Ishikawa (cell line): Measurements from ENCODE around the gene TMEM266.

Source experiments
- CEBPB ChIP-seq: IDR thresholded peaks from 2 replicates; pipeline ENCODE4 v1.6.1; 2012
- CREB1 ChIP-seq: IDR thresholded peaks from 2 replicates; pipeline ENCODE4 v1.6.1; 2012; ENCODE audit warnings: low read depth
- EGR1 ChIP-seq: IDR thresholded peaks from 2 replicates; pipeline ENCODE4 v1.6.1; 2012
- EP300 ChIP-seq: IDR thresholded peaks from 2 replicates; pipeline ENCODE4 v1.6.1; 2012; ENCODE audit warnings: borderline replicate concordance
- FOXM1 ChIP-seq: IDR thresholded peaks from 2 replicates; pipeline ENCODE4 v1.6.1; 2012; ENCODE audit warnings: low read depth, borderline replicate concordance
- NFIC ChIP-seq: IDR thresholded peaks from 2 replicates; pipeline ENCODE4 v1.6.1; 2012
- RAD21 ChIP-seq: IDR thresholded peaks from 2 replicates; pipeline ENCODE4 v1.6.1; 2012; ENCODE audit warnings: low read depth
- TCF12 ChIP-seq: IDR thresholded peaks from 2 replicates; pipeline ENCODE4 v1.6.1; 2012; ENCODE audit warnings: low read depth
- TEAD4 ChIP-seq: IDR thresholded peaks from 2 replicates; pipeline ENCODE4 v1.6.1; 2012
- YY1 ChIP-seq: IDR thresholded peaks from 2 replicates; pipeline ENCODE4 v1.6.1; 2012; ENCODE audit warnings: low read depth
- ZBTB7A ChIP-seq: IDR thresholded peaks from 2 replicates; pipeline ENCODE4 v1.6.1; 2012; ENCODE audit warnings: low read depth
- TF ChIP-seq, protein P1 (sequence below): IDR thresholded peaks from 2 replicates; pipeline ENCODE4 v1.6.1; 2012
- TF ChIP-seq, protein P2 (sequence below): IDR thresholded peaks from 2 replicates; pipeline ENCODE4 v1.6.1; 2012; ENCODE audit warnings: low read depth, mild to moderate bottlenecking
- TF ChIP-seq, protein P3 (sequence below): IDR thresholded peaks from 2 replicates; pipeline ENCODE4 v1.6.1; 2012

Gene TMEM266

DNA sequence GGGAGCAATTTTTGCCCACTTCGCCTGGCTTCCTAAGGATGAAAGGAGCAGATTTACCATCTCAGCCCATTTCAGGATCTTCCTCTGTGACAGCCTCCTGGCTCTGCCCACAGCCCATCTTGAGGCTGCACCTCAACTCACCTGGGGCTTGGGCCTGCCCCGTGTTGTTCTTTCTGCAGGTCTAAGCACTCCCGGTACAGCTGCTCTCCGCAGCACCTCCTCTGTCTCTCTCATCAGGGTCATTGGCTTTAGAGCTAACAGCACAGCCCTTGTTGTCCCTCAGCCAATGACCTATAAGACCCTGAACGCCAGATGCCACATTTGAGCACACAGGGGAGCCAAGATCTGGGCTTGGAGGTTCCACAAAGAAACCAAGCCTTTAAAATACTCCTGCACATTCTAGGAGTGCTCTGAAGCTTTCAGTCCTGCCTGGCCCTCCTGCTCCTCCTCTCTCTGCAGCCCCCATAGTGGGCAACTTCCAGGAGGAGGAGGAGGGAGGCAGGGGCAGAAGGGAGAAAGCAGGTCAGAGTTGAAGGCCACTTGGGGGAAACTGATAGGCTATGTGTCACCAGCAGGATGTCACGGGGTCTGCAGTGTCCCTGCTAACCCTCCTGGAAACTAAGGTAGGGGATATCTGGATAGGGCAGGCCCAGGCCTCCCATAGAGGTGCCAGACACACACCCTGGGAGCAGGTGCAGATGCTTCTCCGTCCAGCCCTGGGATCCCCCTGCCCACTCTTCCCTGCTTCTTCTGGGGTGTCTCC, 135.9 kb downstream of the TMEM266 start:
- TF ChIP-seq, protein P1, sequence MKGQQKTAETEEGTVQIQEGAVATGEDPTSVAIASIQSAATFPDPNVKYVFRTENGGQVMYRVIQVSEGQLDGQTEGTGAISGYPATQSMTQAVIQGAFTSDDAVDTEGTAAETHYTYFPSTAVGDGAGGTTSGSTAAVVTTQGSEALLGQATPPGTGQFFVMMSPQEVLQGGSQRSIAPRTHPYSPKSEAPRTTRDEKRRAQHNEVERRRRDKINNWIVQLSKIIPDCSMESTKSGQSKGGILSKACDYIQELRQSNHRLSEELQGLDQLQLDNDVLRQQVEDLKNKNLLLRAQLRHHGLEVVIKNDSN = no peak
- no peak for TF ChIP-seq EGR1
- TF ChIP-seq, protein P2, sequence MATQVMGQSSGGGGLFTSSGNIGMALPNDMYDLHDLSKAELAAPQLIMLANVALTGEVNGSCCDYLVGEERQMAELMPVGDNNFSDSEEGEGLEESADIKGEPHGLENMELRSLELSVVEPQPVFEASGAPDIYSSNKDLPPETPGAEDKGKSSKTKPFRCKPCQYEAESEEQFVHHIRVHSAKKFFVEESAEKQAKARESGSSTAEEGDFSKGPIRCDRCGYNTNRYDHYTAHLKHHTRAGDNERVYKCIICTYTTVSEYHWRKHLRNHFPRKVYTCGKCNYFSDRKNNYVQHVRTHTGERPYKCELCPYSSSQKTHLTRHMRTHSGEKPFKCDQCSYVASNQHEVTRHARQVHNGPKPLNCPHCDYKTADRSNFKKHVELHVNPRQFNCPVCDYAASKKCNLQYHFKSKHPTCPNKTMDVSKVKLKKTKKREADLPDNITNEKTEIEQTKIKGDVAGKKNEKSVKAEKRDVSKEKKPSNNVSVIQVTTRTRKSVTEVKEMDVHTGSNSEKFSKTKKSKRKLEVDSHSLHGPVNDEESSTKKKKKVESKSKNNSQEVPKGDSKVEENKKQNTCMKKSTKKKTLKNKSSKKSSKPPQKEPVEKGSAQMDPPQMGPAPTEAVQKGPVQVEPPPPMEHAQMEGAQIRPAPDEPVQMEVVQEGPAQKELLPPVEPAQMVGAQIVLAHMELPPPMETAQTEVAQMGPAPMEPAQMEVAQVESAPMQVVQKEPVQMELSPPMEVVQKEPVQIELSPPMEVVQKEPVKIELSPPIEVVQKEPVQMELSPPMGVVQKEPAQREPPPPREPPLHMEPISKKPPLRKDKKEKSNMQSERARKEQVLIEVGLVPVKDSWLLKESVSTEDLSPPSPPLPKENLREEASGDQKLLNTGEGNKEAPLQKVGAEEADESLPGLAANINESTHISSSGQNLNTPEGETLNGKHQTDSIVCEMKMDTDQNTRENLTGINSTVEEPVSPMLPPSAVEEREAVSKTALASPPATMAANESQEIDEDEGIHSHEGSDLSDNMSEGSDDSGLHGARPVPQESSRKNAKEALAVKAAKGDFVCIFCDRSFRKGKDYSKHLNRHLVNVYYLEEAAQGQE = no peak
- TF ChIP-seq CREB1 = no peak
- no peak for TF ChIP-seq EP300
- TF ChIP-seq TCF12 = no peak
- TF ChIP-seq NFIC = no peak
- no peak for TF ChIP-seq RAD21
- no peak for TF ChIP-seq CEBPB
- TF ChIP-seq ZBTB7A = no peak
- no peak for TF ChIP-seq YY1
- no peak for TF ChIP-seq FOXM1
- TF ChIP-seq TEAD4 = no peak

DNA sequence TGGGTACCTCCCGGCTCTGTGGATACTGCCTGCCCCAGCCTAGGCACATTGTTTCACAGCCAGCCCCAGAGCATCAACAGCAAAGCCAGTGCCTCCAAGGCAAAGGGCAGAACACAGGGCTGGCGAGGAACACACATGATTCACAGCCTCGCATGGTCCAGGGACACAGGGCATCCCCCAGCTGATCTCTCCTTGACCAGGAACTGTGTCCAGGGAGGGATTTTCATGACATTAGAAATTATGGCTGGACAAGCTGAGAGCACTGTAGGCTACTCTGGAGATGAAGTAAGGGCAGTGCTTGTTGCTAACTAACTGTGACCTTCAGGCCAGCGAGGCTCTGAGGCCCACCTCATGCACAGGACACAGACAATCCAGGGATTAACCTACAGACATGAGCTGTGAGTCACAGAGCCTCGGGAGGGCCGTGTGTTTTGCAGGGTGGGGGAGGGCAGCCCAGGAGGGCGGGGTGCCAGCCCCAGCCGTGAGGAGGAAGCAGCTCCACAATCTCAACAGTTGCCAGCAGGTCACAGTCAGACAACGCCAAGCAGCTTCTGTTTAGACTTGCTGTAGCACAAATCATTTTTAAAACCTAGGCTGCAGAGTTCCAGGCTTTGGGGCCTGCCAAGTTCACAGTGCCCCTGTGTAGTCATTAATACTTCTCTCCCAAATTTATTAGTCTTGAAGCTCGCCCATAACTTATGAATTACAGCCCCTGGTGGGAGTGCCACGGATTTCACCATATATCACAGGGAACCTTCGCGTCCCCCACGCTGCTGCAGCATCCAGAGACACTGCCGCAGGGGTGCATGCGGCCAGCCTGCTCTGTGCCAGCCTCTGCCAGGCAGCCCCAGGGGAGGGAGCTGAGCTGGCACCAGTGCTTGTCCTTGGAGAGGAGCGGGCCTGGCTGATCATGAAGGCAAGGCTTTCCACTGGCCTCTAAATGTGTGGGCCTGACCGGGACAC, 136.8 kb downstream of the TMEM266 start:
- TF ChIP-seq TCF12 (no peak; the same call in 1 of the 2 replicates), ZBTB7A (no peak), EGR1 (no peak), YY1 (no peak), TEAD4 (no peak), EP300 (peak; percentile 18; the same call in 1 of the 2 replicates), FOXM1 (no peak), NFIC (peak; percentile 50)
- TF ChIP-seq, protein P3, sequence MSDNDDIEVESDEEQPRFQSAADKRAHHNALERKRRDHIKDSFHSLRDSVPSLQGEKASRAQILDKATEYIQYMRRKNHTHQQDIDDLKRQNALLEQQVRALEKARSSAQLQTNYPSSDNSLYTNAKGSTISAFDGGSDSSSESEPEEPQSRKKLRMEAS = peak; percentile 60
- TF ChIP-seq, protein P2 = no peak

DNA sequence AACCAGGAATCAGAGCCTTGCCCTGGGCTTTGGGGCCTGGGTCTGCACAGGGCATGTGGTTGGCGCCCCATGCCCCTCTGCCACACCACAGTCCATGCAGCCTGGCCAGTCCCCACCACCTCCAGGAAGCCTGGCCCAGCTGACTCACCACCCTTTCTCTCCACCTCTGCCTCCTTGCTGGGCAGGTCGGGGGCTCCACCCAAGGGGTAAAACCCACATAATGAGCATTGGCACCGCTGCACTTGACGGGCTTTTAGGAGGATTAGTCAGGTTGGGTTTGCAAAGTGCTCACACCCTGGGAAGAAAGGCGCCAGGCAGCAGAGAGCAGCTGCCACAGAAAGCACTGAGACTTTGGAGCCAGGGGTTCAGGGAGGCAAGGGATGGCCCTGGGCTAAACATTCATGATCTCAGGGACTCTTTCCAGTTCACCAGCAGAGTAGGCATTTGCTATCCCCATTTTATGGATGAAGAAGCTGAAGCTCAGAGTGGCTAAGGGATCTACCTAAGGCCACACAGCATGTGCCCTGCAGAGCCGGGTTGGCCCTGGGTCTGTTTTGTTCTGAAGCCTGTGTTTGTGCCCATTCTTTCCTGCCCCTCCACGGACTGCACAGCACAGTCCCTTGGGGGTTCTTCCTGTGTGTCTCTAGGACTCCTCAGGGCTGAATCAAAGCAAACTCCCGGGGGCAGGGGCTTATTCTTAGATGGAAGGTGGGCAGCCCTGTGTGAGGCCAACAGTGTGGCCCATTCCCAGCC, 138.1 kb downstream of the TMEM266 start:
- no peak for TF ChIP-seq ZBTB7A
- TF ChIP-seq, protein P1 = no peak
- no peak for TF ChIP-seq FOXM1
- TF ChIP-seq, protein P3 = no peak
- TF ChIP-seq RAD21 = no peak
- TF ChIP-seq, protein P2 = no peak
